ENCODE measurements around the gene FAM131A. TPM values are rescaled to one million over a fixed set of nuclear protein-coding genes. Genes with fewer than 3 reads are reported as not detected.

FAM131A gene
- total RNA-seq, 1 experiment from 2014 or later: 14.4 TPM

DNA sequence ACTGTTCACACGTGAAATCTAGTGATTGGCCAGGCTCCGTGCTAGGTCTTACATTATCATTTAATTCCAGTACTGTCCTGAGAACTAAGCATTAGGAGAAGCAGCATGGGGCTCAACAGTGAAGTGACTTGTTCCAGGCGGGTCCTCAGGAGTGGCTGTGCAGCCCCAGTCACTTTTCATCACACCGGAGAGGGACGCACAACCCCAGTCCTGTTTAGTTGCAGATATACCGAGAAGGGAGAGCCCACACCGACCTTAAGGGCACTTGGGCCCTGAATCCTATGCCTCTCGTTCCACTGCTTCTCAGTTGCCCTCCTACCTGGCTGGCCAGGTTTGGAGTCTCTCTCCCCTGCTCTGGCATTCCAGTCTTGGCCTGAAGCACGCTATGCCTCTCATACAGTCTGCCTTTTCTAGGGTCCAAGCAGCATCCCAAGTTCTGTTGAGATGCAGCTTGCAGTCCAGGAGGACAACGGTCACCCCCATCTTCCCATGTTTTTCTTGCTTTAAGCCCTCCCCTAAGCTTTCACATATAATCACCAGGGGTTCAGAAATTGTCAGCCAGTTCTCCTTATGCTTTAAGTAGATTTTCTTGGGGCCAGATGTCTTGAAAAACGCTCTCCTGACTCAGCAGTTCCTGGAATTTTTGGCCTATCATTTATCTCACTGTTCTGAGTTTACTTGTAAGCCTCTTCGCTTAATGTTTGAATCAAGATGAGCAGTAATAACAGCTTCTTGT is 10.1 kb downstream of the FAM131A start:
- Histone ChIP-seq H3K56ac (ENCODE audit: insufficient read length, low read depth, low read length) (no peak overlapping the region), H3K4ac (ENCODE audit: low read depth, low read length) (no peak overlapping the region), H3K14ac (ENCODE audit: insufficient read depth, low read length) (no peak overlapping the region), H2BK120ac (ENCODE audit: low read depth, low read length, poor library complexity, severe bottlenecking) (no peak overlapping the region), H4K5ac (ENCODE audit: insufficient read length, low read depth, low read length) (no peak overlapping the region), H3K27ac (ENCODE audit: insufficient read length, low read depth, low read length) (no peak overlapping the region), H3K23me2 (ENCODE audit: insufficient read length, low read depth, low read length, poor library complexity, severe bottlenecking) (no peaks in the 10 kb centered on the region), H2AFZ (ENCODE audit: low read length) (no peak overlapping the region), H3K27me3 (ENCODE audit: insufficient read depth, low read length) (no peaks in the 10 kb centered on the region), H4K91ac (ENCODE audit: insufficient read length, low read depth, low read length) (no peak overlapping the region), H3K79me1 (ENCODE audit: insufficient read depth, low read depth, low read length, poor library complexity, severe bottlenecking) (no peaks in the 10 kb centered on the region), H2BK5ac (ENCODE audit: insufficient read length, low read length) (no peak overlapping the region), H2BK12ac (ENCODE audit: insufficient read length, low read depth, low read length) (no peak overlapping the region), H3K9ac (ENCODE audit: extremely low read depth, insufficient read length, low read length) (no peak overlapping the region), H3K4me2 (ENCODE audit: insufficient read depth, insufficient read length, low read length) (no peak overlapping the region), H2BK15ac (ENCODE audit: low read depth, low read length) (no peak overlapping the region), H2AK5ac (ENCODE audit: insufficient read length, low read length) (no peak overlapping the region), H3K4me1 (ENCODE audit: insufficient read depth, low read length) (0 out of 2 replicates have a peak, but pooled peaks cover 2% of the 10 kb centered on the region), H3K23ac (ENCODE audit: insufficient read length, low read depth, low read length) (no peak overlapping the region), H4K8ac (replicated peaks; ENCODE audit: insufficient read length, low read depth, low read length) (no peak overlapping the region), H3K18ac (ENCODE audit: insufficient read length, low read depth, low read length) (no peak overlapping the region), H3K79me2 (ENCODE audit: insufficient read depth, low read length) (no peaks in the 10 kb centered on the region), H3K9me3 (ENCODE audit: control insufficient read depth, low read depth, low read length) (no peaks in the 10 kb centered on the region), H3T11ph (ENCODE audit: low read length) (no peak overlapping the region), H2BK20ac (ENCODE audit: low read depth, low read length, poor library complexity, severe bottlenecking) (no peak overlapping the region), H4K20me1 (ENCODE audit: control insufficient read depth, insufficient read depth, insufficient read length) (no peaks in the 10 kb centered on the region)
- peaks cover 15 to 40% (median 34%) of the 10 kb centered on the region in 3 experiments; a peak in 6 of 7 replicates for H3K36me3 Mint-ChIP-seq (ENCODE audit: insufficient read depth in 1 of 3, low read depth in 3 of 3)
- peaks cover 15 to 21% of the 10 kb centered on the region in 2 experiments for H3K4me1 Mint-ChIP-seq
- no peaks in the 10 kb centered on the region for H3K9me3 Mint-ChIP-seq
- H3K4me3 Mint-ChIP-seq: no peak overlapping the region
- no CpG with 5 or more reads among the region's 12 CpGs for WGBS (ENCODE audit: extremely low coverage, insufficient read length, low lambda C conversion rate)
- H3K27me3 Mint-ChIP-seq (ENCODE audit: low read depth): no peaks in the 10 kb centered on the region
- DNase-seq: no peak
- H3K27ac Mint-ChIP-seq: peak overlapping the region; percentile 16 to 85 (median 52); a peak in 3 of 7 replicates
- TF ChIP-seq, protein P1, sequence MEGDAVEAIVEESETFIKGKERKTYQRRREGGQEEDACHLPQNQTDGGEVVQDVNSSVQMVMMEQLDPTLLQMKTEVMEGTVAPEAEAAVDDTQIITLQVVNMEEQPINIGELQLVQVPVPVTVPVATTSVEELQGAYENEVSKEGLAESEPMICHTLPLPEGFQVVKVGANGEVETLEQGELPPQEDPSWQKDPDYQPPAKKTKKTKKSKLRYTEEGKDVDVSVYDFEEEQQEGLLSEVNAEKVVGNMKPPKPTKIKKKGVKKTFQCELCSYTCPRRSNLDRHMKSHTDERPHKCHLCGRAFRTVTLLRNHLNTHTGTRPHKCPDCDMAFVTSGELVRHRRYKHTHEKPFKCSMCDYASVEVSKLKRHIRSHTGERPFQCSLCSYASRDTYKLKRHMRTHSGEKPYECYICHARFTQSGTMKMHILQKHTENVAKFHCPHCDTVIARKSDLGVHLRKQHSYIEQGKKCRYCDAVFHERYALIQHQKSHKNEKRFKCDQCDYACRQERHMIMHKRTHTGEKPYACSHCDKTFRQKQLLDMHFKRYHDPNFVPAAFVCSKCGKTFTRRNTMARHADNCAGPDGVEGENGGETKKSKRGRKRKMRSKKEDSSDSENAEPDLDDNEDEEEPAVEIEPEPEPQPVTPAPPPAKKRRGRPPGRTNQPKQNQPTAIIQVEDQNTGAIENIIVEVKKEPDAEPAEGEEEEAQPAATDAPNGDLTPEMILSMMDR (conservative IDR thresholded peaks at IDR 0.05): no peak

Measured in H9 (cell line).